Cardiac muscle cell (in vitro differentiated cells and primary cell): ENCODE measurements around the gene ABRACL. TPM values are rescaled to one million over a fixed set of nuclear protein-coding genes. Genes with fewer than 3 reads are reported as not detected.

ENCODE experiments used
- DNase-seq, 2 donors: peaks; one replicate each; pipeline versions ENCODE4 v3.0.0 to v3.0.0-alpha.2; 2010 to 2017; ENCODE audit warnings: low read depth in 1 of 2, low spot score in 1 of 2
- H3K27ac ChIP-seq: fragments of 200-600 bp; sonication (generic); 2 replicates; pipeline ENCODE4 v1.5.1; 2016
- H3K27me3 ChIP-seq: fragments of 200-600 bp; sonication (generic); 2 replicates; pipeline ENCODE4 v1.6.0; 2016; ENCODE audit warnings: control low read depth
- H3K36me3 ChIP-seq: fragments of 200-600 bp; sonication (generic); 2 replicates; pipeline ENCODE4 v1.5.1; 2016; ENCODE audit warnings: control low read depth
- H3K4me1 ChIP-seq: fragments of 200-600 bp; sonication (generic); 2 replicates; pipeline ENCODE4 v1.8.1; 2017; ENCODE audit warnings: low read depth, mild to moderate bottlenecking, mixed run types
- H3K4me3 ChIP-seq: fragments of 200-600 bp; sonication (generic); 2 replicates; pipeline ENCODE4 v1.5.1; 2016; ENCODE audit warnings: mild to moderate bottlenecking
- H3K9me3 ChIP-seq: fragments of 200-600 bp; sonication (generic); 2 replicates; pipeline ENCODE4 v1.5.1; 2017; ENCODE audit warnings: low read depth, mild to moderate bottlenecking, control low read depth
- polyA plus RNA-seq: library from polyadenylated mRNA; unstranded; fragments of >200 nt; fragmentation: Nextera tagmentation; extraction: Ambion mirVana; gene quantifications from 2 replicates; pipeline ENCODE4 v1.2.1, GENCODE V29; 2016
- total RNA-seq: library from RNA; depleted of rRNA; stranded (reverse); fragments of >200 nt; gene quantifications from 2 replicates; pipeline ENCODE4 v1.2.3, GENCODE V29; 2016
- TF ChIP-seq, protein P1 (sequence below): IDR thresholded peaks from 2 replicates; pipeline ENCODE4 v1.5.1; 2012; ENCODE audit warnings: low read depth, mild to moderate bottlenecking, low read length

Gene ABRACL
- total and polyA plus RNA-seq, 2 experiments from 2014 or later = 9.8 to 37.8 TPM

DNA sequence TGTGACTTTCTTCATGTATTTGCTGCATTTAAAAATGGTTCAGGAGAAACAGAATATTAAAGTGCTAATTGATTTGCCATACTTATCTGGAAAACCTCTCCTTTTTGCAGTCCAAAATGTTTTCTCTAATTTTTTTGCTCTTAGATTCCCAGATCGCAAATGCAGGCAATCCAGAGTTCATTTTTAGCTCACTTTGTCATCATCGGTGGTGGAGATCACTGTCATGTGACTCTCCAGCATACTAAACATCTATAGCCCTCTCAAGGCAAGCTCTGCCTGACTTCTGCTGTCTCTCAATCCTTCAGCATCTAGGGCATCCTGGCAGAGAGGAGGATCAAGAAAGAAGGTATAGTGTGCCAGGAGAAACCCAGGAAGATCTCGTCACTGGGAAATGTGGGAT is 24.8 kb downstream of the ABRACL start:
- peaks cover 8% of the 10 kb centered on the region for H3K4me1 ChIP-seq
- H3K27ac ChIP-seq = no peak overlapping the region
- H3K27me3 ChIP-seq = no peaks in the 10 kb centered on the region

DNA sequence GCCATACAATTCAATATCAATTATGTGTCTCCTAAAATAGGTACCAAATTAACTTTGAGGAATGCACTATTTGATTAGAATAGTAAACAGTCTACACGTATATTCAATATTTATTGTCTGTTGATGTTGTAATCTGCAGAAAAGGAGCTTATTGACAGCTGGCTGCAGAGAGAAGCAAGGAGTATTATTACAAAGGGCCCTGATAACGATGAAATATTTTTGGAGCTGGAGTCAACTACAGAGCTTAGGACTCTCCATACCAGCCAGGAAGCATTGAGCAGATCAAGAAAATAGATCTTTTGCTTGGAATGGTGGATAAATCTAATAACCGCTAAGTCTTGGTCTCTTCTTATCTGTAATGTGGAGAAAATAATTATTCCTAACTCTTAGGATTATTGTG is 25.5 kb downstream of the ABRACL start:
- Histone ChIP-seq H3K36me3 (no peaks in the 10 kb centered on the region), H3K9me3 (no peaks in the 10 kb centered on the region), H3K4me1 (peaks cover 8% of the 10 kb centered on the region), H3K27ac (no peak overlapping the region), H3K27me3 (no peaks in the 10 kb centered on the region), H3K4me3 (no peak overlapping the region)
- TF ChIP-seq, protein P1, sequence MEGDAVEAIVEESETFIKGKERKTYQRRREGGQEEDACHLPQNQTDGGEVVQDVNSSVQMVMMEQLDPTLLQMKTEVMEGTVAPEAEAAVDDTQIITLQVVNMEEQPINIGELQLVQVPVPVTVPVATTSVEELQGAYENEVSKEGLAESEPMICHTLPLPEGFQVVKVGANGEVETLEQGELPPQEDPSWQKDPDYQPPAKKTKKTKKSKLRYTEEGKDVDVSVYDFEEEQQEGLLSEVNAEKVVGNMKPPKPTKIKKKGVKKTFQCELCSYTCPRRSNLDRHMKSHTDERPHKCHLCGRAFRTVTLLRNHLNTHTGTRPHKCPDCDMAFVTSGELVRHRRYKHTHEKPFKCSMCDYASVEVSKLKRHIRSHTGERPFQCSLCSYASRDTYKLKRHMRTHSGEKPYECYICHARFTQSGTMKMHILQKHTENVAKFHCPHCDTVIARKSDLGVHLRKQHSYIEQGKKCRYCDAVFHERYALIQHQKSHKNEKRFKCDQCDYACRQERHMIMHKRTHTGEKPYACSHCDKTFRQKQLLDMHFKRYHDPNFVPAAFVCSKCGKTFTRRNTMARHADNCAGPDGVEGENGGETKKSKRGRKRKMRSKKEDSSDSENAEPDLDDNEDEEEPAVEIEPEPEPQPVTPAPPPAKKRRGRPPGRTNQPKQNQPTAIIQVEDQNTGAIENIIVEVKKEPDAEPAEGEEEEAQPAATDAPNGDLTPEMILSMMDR = no peak
- DNase-seq = no peak

More for the DNA sequence above, 24.8 kb downstream of the ABRACL start:
- TF ChIP-seq, protein P1 = no peak
- H3K4me3 ChIP-seq = no peak overlapping the region
- no peaks in the 10 kb centered on the region for H3K36me3 ChIP-seq
- no peak for DNase-seq
- H3K9me3 ChIP-seq = no peaks in the 10 kb centered on the region

DNA sequence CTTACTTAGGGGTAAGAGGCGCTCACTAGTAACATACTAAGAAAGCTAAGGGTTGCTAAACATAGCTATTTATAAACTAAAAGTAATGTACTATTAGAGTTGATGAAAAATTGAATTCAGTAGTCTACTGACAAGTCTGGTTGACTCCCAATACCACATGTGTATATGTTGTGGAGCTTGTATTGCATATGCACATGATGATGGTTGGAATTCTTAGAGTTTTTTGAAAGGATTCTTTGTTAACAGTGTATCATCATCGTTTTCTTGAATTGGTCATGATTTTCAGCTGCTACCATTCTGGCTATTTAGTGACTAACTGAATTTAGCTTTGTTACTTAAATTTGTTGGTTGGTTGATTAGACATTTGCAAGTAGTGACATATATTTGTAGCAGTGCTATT is 27.2 kb downstream of the ABRACL start:
- no peaks in the 10 kb centered on the region for H3K36me3 ChIP-seq
- no peak overlapping the region for H3K4me3 ChIP-seq
- H3K4me1 ChIP-seq = peaks cover 8% of the 10 kb centered on the region
- no peaks in the 10 kb centered on the region for H3K27me3 ChIP-seq
- no peak overlapping the region for H3K27ac ChIP-seq
- no peaks in the 10 kb centered on the region for H3K9me3 ChIP-seq
- TF ChIP-seq, protein P1 = no peak
- DNase-seq = no peak

DNA sequence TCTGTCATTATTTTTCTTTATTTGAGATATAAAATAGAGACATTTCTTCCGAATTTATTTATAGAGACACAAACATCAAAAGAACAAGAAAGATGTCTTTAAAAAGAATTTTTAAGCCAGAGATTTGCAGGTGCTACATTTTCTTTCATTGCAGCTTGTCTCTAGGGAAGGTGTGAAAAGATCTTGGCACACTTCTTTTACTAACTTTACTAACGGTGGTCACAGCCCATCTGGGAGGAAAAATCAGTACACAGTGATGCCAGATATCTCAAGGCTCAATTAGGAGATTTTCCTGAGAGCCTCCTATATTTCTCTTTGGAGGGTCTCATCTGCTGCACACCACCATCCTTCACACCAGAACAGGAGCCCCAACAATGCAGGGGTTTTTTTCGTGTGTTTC is 29.5 kb downstream of the ABRACL start:
- TF ChIP-seq, protein P1 = no peak

DNA sequence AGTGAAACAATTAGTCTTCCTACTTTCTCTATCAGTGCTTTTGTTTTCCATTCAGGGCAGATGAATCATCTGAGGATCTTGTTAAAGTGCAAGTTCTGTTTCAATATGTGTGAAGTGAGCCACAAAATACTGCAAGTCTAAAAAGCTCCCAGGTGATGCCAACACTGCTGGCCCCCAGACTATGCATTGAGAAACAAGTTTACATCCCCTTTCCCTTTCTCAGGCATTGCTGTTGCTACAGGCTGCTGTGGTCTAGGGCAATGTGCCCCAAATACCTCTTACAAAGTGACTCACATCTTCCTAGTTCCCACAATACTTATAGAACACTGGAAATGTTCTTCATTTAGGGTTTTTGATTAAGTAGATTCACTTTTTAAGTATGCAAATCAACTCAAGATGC is 31.8 kb downstream of the ABRACL start:
- H3K27me3 ChIP-seq = no peaks in the 10 kb centered on the region
- H3K9me3 ChIP-seq = no peaks in the 10 kb centered on the region
- H3K4me3 ChIP-seq = no peak overlapping the region
- peak in 1 of 2 donors; percentile 88 for DNase-seq
- TF ChIP-seq, protein P1 = no peak
- H3K27ac ChIP-seq = no peak overlapping the region
- peaks cover 4% of the 10 kb centered on the region for H3K4me1 ChIP-seq
- no peaks in the 10 kb centered on the region for H3K36me3 ChIP-seq

More for the DNA sequence above, 29.5 kb downstream of the ABRACL start:
- Histone ChIP-seq H3K4me3 (no peak overlapping the region), H3K4me1 (peaks cover 8% of the 10 kb centered on the region), H3K27me3 (no peaks in the 10 kb centered on the region), H3K36me3 (no peaks in the 10 kb centered on the region), H3K9me3 (no peaks in the 10 kb centered on the region), H3K27ac (no peak overlapping the region)
- DNase-seq = no peak
